Dermis blood vessel endothelial cell (primary cell): Measurements from ENCODE around the gene TAF11L5. TPM values are rescaled to one million over a fixed set of nuclear protein-coding genes. Genes with fewer than 3 reads are reported as not detected.
A peak's percentile ranks its signal among the peaks of the same experiment; 100 is the strongest.
"Not testable (repeated sequence)": the region's sequence is repeated elsewhere in the genome, so short reads cannot be mapped to it uniquely, and the experiment has no call there.

Experiments
- DNase-seq: peaks from one replicate; pipeline ENCODE4 v3.0.0; 2010
- total RNA-seq: library from RNA; depleted of rRNA; stranded (reverse); fragments of >200 nt; gene quantifications from 2 replicates; pipeline ENCODE4 v1.2.3, GENCODE V29; 2014

TAF11L5 gene
- not detected in 2 replicates for total RNA-seq

- not testable (repeated sequence) for DNase-seq
Measured at GRCh38 chr5:17524935-17525334, at the start of gene TAF11L5. Gene TAF11L5, plus strand, starts transcription at chr5:17525235.

GRCh38 chr5:17477043-17477442, 48.0 kb upstream of the TAF11L5 start:
- no peak for DNase-seq

- no peak for DNase-seq
Measured at GRCh38 chr5:17477573-17478265, 47.3 kb upstream of the TAF11L5 start.

GRCh38 chr5:17481378-17481777, 43.7 kb upstream of the TAF11L5 start:
- DNase-seq = no peak

GRCh38 chr5:17482790-17483189, 42.2 kb upstream of the TAF11L5 start:
- no peak for DNase-seq

- not testable (repeated sequence) for DNase-seq
Measured at GRCh38 chr5:17486464-17487173, 38.4 kb upstream of the TAF11L5 start.

GRCh38 chr5:17487174-17487512, 37.9 kb upstream of the TAF11L5 start:
- no peak for DNase-seq

GRCh38 chr5:17491257-17491656, 33.8 kb upstream of the TAF11L5 start:
- not testable (repeated sequence) for DNase-seq

- no peak for DNase-seq
Measured at GRCh38 chr5:17492770-17493169, 32.3 kb upstream of the TAF11L5 start.

GRCh38 chr5:17497446-17497845, 27.6 kb upstream of the TAF11L5 start:
- no peak for DNase-seq

GRCh38 chr5:17497931-17498330, 27.1 kb upstream of the TAF11L5 start, which contains the start of gene TAF11L2:
Gene TAF11L2, plus strand, starts transcription at chr5:17498231.
- not testable (repeated sequence) for DNase-seq

GRCh38 chr5:17511775-17512325, 13.2 kb upstream of the TAF11L5 start:
- DNase-seq = no peak

GRCh38 chr5:17517526-17517925, 7.5 kb upstream of the TAF11L5 start:
- not testable (repeated sequence) for DNase-seq

GRCh38 chr5:17518067-17518466, 7.0 kb upstream of the TAF11L5 start, which contains the start of gene TAF11L3:
Gene TAF11L3, plus strand, starts transcription at chr5:17518367.
- DNase-seq = not testable (repeated sequence)

GRCh38 chr5:17519508-17519907, 5.5 kb upstream of the TAF11L5 start:
- not testable (repeated sequence) for DNase-seq

- not testable (repeated sequence) for DNase-seq
Measured at GRCh38 chr5:17521501-17521900, 3.5 kb upstream of the TAF11L5 start, which contains the start of gene TAF11L4. Gene TAF11L4, plus strand, starts transcription at chr5:17521801.

- peak; percentile 26 for DNase-seq
Measured at GRCh38 chr5:17526504-17526903, 1.5 kb downstream of the TAF11L5 start.

- not testable (repeated sequence) for DNase-seq
Measured at GRCh38 chr5:17528369-17528768, 3.3 kb downstream of the TAF11L5 start, which contains the start of gene TAF11L6. Gene TAF11L6, plus strand, starts transcription at chr5:17528669.

Other genes starting within 250 kb of the TAF11L5 start
- gene TAF11L2, start 27.0 kb upstream of the TAF11L5 start, total RNA-seq = not detected in 2 replicates
- not detected in 2 replicates for gene TAF11L3, start 6.9 kb upstream of the TAF11L5 start, total RNA-seq
- gene TAF11L4, start 3.4 kb upstream of the TAF11L5 start, total RNA-seq = not detected in 2 replicates
- gene TAF11L6, start 3.4 kb downstream of the TAF11L5 start, total RNA-seq = not detected in 2 replicates
- not detected in 2 replicates for gene TAF11L7, start 60.5 kb downstream of the TAF11L5 start, total RNA-seq
- not detected in 2 replicates for gene TAF11L8, start 65.7 kb downstream of the TAF11L5 start, total RNA-seq
- gene TAF11L9, start 69.2 kb downstream of the TAF11L5 start, total RNA-seq = not detected in 2 replicates
- gene TAF11L10, start 72.6 kb downstream of the TAF11L5 start, total RNA-seq = not detected in 2 replicates
- not detected in 2 replicates for gene TAF11L11, start 78.9 kb downstream of the TAF11L5 start, total RNA-seq
- not detected in 2 replicates for gene TAF11L12, start 85.2 kb downstream of the TAF11L5 start, total RNA-seq
- gene TAF11L13, start 106.9 kb downstream of the TAF11L5 start, total RNA-seq = not detected in 2 replicates
- gene TAF11L14, start 109.2 kb downstream of the TAF11L5 start, total RNA-seq = not detected in 2 replicates